ENCODE results near the gene PIGL.

Gene PIGL

GRCh38 chr17:16282522-16282921 lies 65.5 kb downstream of the PIGL start:
- H3K27ac ChIP-seq (ENCODE audit: low read depth, low read length, poor library complexity, severe bottlenecking), result no peak overlapping the region
- H3F3A ChIP-seq (ENCODE audit: insufficient read depth, low read length), result no peaks in the 10 kb centered on the region
- H3K79me2 ChIP-seq (ENCODE audit: insufficient read depth, low read length), result no peaks in the 10 kb centered on the region
- peaks cover 22% of the 10 kb centered on the region for H3K4me1 ChIP-seq (ENCODE audit: insufficient read depth, low read length, severe bottlenecking)
- no peak overlapping the region for H3K4me2 ChIP-seq (ENCODE audit: low read length)
- TF ChIP-seq EZH2 (IDR thresholded peaks at IDR 0.05; ENCODE audit: borderline replicate concordance, low read length), result no peak
- TF ChIP-seq CTCF (IDR thresholded peaks at IDR 0.05; ENCODE audit: low read length), result no peak
- H3K9ac ChIP-seq (ENCODE audit: low read length), result no peak overlapping the region
- peaks cover 23% of the 10 kb centered on the region for H3K36me3 ChIP-seq (ENCODE audit: insufficient read depth, low read length)
- H3K4me3 ChIP-seq (ENCODE audit: low read depth, low read length, poor library complexity, severe bottlenecking), result no peak overlapping the region
- no peaks in the 10 kb centered on the region for H3K9me2 ChIP-seq (ENCODE audit: low read depth, low read length)
- no peaks in the 10 kb centered on the region for H3K27me3 ChIP-seq (ENCODE audit: insufficient read depth, low read length)
- H2AFZ ChIP-seq (ENCODE audit: low read length), result no peak overlapping the region
- no peaks in the 10 kb centered on the region for H3K9me3 ChIP-seq (ENCODE audit: low read length)
- no peaks in the 10 kb centered on the region for H4K20me1 ChIP-seq (ENCODE audit: insufficient read depth, low read length)

GRCh38 chr17:16283705-16284104 lies 66.7 kb downstream of the PIGL start:
- Histone ChIP-seq H4K20me1 (ENCODE audit: insufficient read depth, low read length) (no peaks in the 10 kb centered on the region), H3K27me3 (ENCODE audit: insufficient read depth, low read length) (no peaks in the 10 kb centered on the region), H2AFZ (ENCODE audit: low read length) (no peak overlapping the region), H3K9me2 (ENCODE audit: low read depth, low read length) (no peaks in the 10 kb centered on the region), H3K4me2 (ENCODE audit: low read length) (no peak overlapping the region), H3K4me3 (ENCODE audit: low read depth, low read length, poor library complexity, severe bottlenecking) (no peak overlapping the region), H3K27ac (ENCODE audit: low read depth, low read length, poor library complexity, severe bottlenecking) (no peak overlapping the region), H3K4me1 (ENCODE audit: insufficient read depth, low read length, severe bottlenecking) (peaks cover 30% of the 10 kb centered on the region), H3K36me3 (ENCODE audit: insufficient read depth, low read length) (peaks cover 15% of the 10 kb centered on the region), H3K9ac (ENCODE audit: low read length) (no peak overlapping the region), H3K79me2 (ENCODE audit: insufficient read depth, low read length) (no peaks in the 10 kb centered on the region), H3F3A (ENCODE audit: insufficient read depth, low read length) (no peaks in the 10 kb centered on the region), H3K9me3 (ENCODE audit: low read length) (no peaks in the 10 kb centered on the region)
- TF ChIP-seq CTCF (IDR thresholded peaks at IDR 0.05; ENCODE audit: low read length) (no peak), EZH2 (IDR thresholded peaks at IDR 0.05; ENCODE audit: borderline replicate concordance, low read length) (no peak)

GRCh38 chr17:16285646-16286008 lies 68.6 kb downstream of the PIGL start:
- Histone ChIP-seq H4K20me1 (ENCODE audit: insufficient read depth, low read length) (no peaks in the 10 kb centered on the region), H3K9me2 (ENCODE audit: low read depth, low read length) (no peaks in the 10 kb centered on the region), H3F3A (ENCODE audit: insufficient read depth, low read length) (no peaks in the 10 kb centered on the region), H3K27ac (ENCODE audit: low read depth, low read length, poor library complexity, severe bottlenecking) (peak overlapping the region; percentile 90), H3K9me3 (ENCODE audit: low read length) (no peaks in the 10 kb centered on the region), H3K4me2 (ENCODE audit: low read length) (peak overlapping the region; percentile 58), H3K9ac (ENCODE audit: low read length) (peak overlapping the region; percentile 54), H3K27me3 (ENCODE audit: insufficient read depth, low read length) (no peaks in the 10 kb centered on the region), H3K79me2 (ENCODE audit: insufficient read depth, low read length) (no peaks in the 10 kb centered on the region), H3K4me1 (ENCODE audit: insufficient read depth, low read length, severe bottlenecking) (peaks cover 33% of the 10 kb centered on the region), H2AFZ (ENCODE audit: low read length) (0 out of 2 replicates have a peak overlapping the region, but pooled peaks have one; percentile 19), H3K36me3 (ENCODE audit: insufficient read depth, low read length) (0 out of 2 replicates have a peak, but pooled peaks cover 5% of the 10 kb centered on the region), H3K4me3 (ENCODE audit: low read depth, low read length, poor library complexity, severe bottlenecking) (peak overlapping the region; percentile 28)
- TF ChIP-seq EZH2 (IDR thresholded peaks at IDR 0.05; ENCODE audit: borderline replicate concordance, low read length), result no peak
- TF ChIP-seq CTCF (IDR thresholded peaks at IDR 0.05; ENCODE audit: low read length), result peak; percentile 68
